ENCODE data around the gene LRRC37A3.
"Not testable (repeated sequence)": the region's sequence is repeated elsewhere in the genome, so short reads cannot be mapped to it uniquely, and the experiment has no call there.

The LRRC37A3 gene

DNA sequence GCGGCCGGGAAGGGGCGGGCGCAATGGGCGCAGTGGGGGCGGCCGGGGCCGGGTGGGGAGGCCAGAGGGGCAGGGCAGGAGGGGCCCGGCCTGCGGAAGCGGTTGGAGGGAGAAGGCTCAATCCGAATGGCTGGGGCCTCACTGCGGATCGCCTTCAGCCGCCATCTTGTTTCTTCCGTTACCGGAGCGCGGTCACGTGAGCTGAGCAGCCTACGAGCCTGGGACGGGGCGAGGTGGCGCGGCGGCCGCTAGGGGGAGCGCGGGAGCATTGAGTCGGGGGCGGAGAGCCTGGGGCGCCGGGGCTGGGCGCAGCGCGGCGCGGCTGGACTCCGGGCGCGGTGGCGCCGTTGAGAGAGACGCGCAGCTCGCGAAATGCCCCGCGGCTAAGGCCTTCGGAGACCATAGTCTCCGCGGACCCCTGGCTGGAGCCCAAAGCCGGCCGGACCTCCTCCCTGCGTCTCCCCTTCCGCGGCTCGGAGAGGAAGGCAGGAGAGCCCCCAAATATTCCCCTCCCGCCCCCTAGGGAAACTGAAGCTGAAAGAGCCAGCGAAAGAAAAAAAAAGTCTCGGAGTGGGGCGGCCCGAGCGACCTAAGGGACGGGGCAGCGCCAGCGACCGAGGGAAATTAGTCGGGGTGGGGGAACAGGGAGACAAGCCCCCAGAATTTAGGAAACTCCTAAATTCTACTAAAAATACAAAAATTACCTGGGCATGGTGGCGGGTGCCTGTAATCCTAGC lies at the start of gene LRRC37A3:
Gene LRRC37A3, minus strand, starts transcription at position 190 of the 737 bp plus-strand sequence. CDS start 22,221 bp downstream, outside the sequence.
- peak; percentile 98 for DNase-seq (ENCODE audit: low spot score)

GRCh38 chr17:64965873-64966287 lies 46.6 kb upstream of the LRRC37A3 start:
- peak; percentile 23 for DNase-seq (ENCODE audit: low spot score)

DNA sequence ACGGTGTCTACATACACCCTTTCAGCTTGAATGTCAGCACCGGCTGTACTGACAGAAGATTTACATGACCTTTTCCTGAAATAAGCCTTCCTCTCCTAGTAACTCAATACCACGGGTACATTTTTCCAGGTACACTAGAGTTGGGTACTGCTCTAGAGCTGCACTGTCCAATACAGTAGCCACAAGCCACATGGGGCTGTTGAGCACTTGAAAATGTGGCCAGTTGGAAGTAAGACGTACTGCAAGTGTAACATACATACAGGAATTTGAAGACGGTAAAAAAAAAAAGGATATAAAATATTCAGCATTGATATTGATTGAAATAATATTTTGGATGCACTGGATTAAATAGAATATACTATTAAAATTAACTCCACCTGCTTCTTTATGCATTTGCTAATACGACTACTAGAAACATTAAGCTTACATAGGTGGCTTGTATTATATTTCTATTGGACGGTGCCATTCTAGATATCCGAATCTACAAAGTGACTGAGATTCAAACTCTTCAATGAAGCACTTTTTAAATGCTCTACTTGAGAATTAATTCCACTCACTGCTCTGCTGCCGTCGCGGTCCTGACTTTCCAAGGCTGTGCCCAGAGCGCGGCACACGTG lies 46.1 kb upstream of the LRRC37A3 start:
- not testable (repeated sequence) for DNase-seq (ENCODE audit: low spot score)

GRCh38 chr17:64964796-64965195 lies 45.5 kb upstream of the LRRC37A3 start:
- no peak for DNase-seq (ENCODE audit: low spot score)

- not testable (repeated sequence) for DNase-seq (ENCODE audit: low spot score)
Observed at GRCh38 chr17:64963814-64964213, 44.5 kb upstream of the LRRC37A3 start.

DNA sequence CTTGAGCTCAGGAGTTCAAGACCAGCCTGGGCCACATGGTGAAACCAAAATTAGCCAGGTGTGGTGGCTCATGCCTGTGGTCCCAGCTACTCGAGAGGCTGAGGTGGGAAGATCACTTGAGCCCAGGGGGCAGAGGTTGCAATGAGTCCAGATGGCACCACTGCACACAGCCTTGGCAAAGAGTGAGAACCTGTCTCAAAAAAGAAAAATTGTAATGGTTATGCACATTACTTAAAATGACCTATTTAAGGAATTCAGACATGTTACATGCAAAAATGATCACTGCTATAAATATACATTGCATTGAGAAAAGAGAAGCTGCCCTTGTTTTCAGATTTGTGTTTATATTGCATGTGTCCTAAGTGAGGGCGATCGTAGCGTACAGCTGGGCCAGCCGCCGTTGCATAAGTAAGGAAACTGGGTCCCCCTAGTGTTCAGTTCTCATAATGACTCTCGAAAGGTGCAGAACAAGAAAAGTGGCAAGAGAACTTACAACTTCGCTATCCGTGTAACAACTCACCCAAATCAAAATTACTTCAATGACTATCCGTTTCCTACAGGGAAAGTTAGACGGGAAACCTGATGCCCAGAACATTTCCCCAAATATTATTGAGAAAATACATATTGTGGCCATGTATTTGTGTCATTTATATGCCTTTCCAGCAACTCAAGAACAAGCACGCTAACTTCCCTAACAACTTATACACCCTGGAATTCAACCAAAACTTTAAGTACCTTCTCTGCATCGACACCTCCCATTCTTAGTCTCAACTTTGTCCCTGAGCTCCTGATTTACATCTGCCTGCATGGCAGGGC lies 42.5 kb upstream of the LRRC37A3 start:
- DNase-seq (ENCODE audit: low spot score): peak; percentile 83

DNA sequence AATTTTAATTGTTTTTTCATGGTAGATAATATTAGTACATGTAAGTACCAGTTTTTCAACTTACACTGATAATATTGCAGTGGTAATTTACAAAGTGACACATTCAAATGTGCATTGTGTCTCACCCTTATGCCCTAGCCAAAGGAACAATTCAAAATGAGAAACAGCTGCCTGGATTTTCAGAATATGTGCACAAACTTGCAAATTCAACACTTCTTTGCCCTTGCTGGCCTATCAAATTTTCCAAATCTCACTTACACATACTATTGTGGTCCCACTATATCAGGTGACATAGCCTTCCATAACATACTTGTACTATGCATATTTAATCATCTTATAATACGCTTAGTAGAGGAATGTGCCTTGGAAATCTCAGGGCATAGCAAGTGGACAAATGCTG lies 32.6 kb upstream of the LRRC37A3 start:
- no peak for DNase-seq (ENCODE audit: low spot score)

GRCh38 chr17:64950871-64951270 lies 31.6 kb upstream of the LRRC37A3 start:
- no peak for DNase-seq (ENCODE audit: low spot score)

DNA sequence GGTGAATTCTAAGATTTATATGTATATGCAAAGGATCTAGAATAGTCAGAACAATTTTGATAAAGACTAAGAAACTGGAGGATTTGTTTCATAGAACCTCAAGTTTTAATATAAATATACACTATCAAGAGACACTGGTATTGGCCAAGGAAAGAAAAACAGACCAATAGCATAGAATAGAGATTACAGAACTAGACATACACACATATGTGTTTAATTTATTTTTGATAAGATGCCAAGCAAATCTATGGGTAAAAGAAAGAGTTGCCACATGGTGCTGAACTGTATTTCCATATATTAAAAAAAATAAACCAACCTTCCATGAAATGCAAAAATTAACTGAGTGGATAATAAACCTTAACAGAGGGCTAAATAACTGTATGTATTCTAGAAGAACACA lies 27.9 kb upstream of the LRRC37A3 start:
- DNase-seq (ENCODE audit: low spot score): no peak

DNA sequence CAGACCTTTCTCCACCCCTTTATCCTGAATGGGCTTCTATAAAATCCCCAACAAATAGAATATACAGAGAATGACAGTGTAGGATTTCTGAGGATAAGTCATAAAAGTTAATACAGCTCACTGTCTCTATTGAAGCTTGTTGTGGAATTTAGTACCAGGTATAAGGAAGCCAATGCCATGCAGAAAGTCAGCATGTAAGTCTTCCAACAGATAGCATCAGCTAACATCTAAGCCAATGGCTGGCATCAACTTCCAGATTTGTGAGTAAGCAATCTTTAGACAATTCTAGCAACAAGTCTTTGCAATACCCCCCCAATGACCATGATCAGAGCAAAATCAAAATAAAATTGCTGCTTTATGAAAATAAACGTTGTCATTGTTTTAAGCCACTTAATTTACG lies 22.5 kb upstream of the LRRC37A3 start:
- DNase-seq (ENCODE audit: low spot score): no peak

- no peak for DNase-seq (ENCODE audit: low spot score)
Observed at GRCh38 chr17:64941045-64941444, 21.8 kb upstream of the LRRC37A3 start.

- no peak for DNase-seq (ENCODE audit: low spot score)
Observed at GRCh38 chr17:64940055-64940454, 20.8 kb upstream of the LRRC37A3 start.

GRCh38 chr17:64938925-64939474 lies 19.7 kb upstream of the LRRC37A3 start:
- peak; percentile 88 for DNase-seq (ENCODE audit: low spot score)

- no peak for DNase-seq (ENCODE audit: low spot score)
Observed at GRCh38 chr17:64938290-64938689, 19.0 kb upstream of the LRRC37A3 start.

DNA sequence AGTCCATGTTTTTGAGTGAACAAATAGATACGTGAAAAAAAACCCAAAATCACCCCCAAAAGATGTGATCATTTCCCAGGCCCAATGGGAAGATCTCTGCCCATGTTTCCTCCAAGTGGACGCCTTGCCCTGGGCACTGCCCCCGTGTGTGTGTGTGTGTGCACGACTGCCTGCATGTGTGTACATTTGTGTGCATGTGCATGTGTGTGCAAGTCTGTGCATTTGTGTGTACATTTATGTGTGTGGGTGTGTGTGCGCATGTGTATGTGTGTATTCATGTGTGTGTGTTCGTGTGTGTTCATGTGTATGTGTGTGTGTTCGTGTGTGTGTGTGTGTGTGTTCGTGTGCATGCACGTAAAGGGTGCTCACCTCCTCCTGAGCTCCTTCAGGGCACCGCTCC lies 16.8 kb upstream of the LRRC37A3 start:
- DNase-seq (ENCODE audit: low spot score): no peak

DNA sequence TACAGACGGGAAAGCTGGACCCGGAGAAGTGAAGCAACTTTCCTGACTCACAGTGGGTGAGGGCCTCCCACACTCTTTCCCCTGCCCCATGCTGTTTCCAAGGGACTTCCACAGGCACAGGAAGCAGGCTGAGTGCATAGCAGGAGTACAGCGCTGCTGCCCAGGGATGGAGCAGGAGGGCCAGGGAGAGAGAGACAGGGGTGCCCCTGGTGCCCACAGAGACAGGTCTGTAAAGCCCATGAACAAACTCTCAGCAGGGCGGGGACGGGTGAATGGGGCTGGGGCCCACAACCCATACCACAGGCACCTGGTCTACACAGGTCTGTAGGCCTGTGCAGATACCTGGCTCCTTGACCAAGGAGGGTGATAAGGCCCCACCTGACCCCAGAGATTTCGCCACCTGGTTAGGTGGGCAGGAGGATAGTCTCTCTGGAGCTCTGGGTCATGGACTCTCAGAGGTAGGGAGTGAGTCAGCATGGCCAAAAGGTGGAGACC lies 15.1 kb upstream of the LRRC37A3 start:
- not testable (repeated sequence) for DNase-seq (ENCODE audit: low spot score)

GRCh38 chr17:64932850-64933249 lies 13.6 kb upstream of the LRRC37A3 start:
- not testable (repeated sequence) for DNase-seq (ENCODE audit: low spot score)

DNA sequence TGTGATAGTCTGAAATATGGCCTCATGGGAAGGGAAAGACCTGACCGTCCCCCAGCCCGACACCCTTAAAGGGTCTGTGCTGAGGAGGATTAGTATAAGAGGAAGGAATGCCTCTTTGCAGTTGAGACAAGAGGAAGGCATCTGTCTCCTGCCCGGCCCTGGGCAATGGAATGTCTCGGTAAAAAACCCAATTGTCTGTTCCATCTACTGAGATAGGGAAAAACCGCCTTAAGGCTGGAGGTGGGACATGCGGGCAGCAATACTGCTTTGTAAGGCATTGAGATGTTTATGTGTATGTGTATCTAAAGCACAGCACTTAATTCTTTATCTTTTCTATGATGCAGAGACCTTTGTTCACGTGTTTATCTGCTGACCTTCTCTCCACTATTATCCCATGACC lies 11.1 kb upstream of the LRRC37A3 start:
- not testable (repeated sequence) for DNase-seq (ENCODE audit: low spot score)

DNA sequence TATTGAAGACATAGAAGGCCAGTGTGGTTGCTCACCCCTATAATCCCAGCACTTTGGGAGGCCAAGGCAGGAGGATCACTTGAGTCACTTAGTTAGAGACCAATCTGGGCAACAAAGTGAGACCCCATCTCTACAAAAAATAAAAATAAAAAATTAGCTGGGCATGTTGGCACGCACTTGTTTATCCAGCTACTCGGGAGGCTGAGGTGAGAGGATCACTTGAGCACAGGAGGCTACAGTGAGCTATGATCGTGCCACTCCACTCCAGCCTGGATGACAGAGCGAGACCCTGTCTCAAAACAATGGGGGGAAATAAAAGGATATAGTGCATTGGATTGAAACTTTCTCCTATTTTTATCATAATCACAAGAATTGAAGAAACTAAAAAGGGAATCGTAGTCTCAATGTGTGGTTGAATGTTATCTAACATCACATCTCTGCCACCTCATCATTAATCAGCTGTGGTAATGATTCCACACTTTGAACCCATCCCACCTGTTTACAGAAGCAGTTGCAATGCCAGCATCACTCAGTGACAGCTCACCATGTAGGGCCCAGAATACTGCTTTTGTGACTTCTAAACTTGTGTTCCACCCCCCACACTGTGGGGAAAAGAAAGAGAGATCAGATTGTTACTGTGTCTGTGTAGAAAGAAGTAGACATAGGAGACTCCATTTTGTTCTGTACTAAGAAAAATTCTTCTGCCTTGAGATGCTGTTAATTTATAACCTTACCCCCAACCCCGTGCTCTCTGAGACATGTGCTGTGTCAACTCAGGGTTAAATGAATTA lies 10.3 kb upstream of the LRRC37A3 start:
- DNase-seq (ENCODE audit: low spot score): peak; percentile 60

DNA sequence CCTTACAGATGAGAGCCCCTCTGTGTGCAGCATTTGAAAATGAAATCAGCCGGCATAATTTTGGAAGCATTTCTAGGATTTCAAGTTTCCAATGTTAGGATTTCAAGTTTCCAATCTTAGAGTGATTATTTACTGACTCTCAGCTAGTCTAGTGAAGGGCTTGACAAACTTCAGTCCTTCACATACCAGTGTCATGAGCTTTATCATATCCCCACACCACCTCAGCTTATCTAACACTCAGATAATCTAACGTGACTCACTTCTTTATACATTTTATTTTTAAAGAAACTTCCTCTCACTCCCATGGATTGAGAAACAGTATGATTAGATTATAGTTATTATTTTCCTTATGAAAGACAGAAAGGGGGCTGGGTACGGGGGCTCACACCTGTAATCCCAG lies 9.4 kb upstream of the LRRC37A3 start:
- DNase-seq (ENCODE audit: low spot score): peak; percentile 5

- DNase-seq (ENCODE audit: low spot score): peak; percentile 96
Observed at GRCh38 chr17:64927444-64927843, 8.2 kb upstream of the LRRC37A3 start.
